Activated CD4-positive, alpha-beta T cell treated with anti-CD3 and anti-CD28 coated beads for 1 hour (primary cell): ENCODE results near the gene BRSK1.

Experiments
- DNase-seq: peaks from one replicate; pipeline ENCODE4 v3.0.0-alpha.2; 2020

BRSK1 gene

GRCh38 chr19:55283548-55284377, at the start of gene BRSK1:
BRSK1 (plus strand) TSS chr19:55283997; CDS start chr19:55284443, 446 bp downstream.
- DNase-seq: no peak

GRCh38 chr19:55238030-55238429, 45.8 kb upstream of the BRSK1 start:
- no peak for DNase-seq

GRCh38 chr19:55239004-55239403, 44.8 kb upstream of the BRSK1 start:
- no peak for DNase-seq

- DNase-seq: no peak
These were observed 43.1 kb upstream of the BRSK1 start for GRCh38 chr19:55240713-55241020.

- no peak for DNase-seq
These were observed 42.5 kb upstream of the BRSK1 start for GRCh38 chr19:55241143-55241934.

- DNase-seq: no peak
These were observed 41.8 kb upstream of the BRSK1 start for GRCh38 chr19:55241935-55242464.

GRCh38 chr19:55242517-55242916, 41.3 kb upstream of the BRSK1 start:
- DNase-seq: no peak

- no peak for DNase-seq
These were observed 39.7 kb upstream of the BRSK1 start for GRCh38 chr19:55244004-55244680.

GRCh38 chr19:55245236-55245904, 38.4 kb upstream of the BRSK1 start:
- DNase-seq: no peak

GRCh38 chr19:55246462-55247451, 37.0 kb upstream of the BRSK1 start:
- DNase-seq: no peak

GRCh38 chr19:55247621-55248099, 36.1 kb upstream of the BRSK1 start:
- no peak for DNase-seq

- no peak for DNase-seq
These were observed 35.6 kb upstream of the BRSK1 start for GRCh38 chr19:55248166-55248675.

GRCh38 chr19:55248704-55249103, 35.1 kb upstream of the BRSK1 start:
- no peak for DNase-seq

- no peak for DNase-seq
These were observed 34.0 kb upstream of the BRSK1 start for GRCh38 chr19:55249841-55250240.

- no peak for DNase-seq
These were observed 33.3 kb upstream of the BRSK1 start for GRCh38 chr19:55250262-55251036.

- DNase-seq: peak; percentile 16
These were observed 32.3 kb upstream of the BRSK1 start for GRCh38 chr19:55251341-55252081.

GRCh38 chr19:55252760-55253663, 30.8 kb upstream of the BRSK1 start:
- no peak for DNase-seq

GRCh38 chr19:55253842-55254624, 29.8 kb upstream of the BRSK1 start:
- peak; percentile 51 for DNase-seq
